ENCODE results near the gene PMEPA1.
"Not testable (repeated sequence)": the region's sequence is repeated elsewhere in the genome, so short reads cannot be mapped to it uniquely, and the experiment has no call there.

Gene PMEPA1

DNA sequence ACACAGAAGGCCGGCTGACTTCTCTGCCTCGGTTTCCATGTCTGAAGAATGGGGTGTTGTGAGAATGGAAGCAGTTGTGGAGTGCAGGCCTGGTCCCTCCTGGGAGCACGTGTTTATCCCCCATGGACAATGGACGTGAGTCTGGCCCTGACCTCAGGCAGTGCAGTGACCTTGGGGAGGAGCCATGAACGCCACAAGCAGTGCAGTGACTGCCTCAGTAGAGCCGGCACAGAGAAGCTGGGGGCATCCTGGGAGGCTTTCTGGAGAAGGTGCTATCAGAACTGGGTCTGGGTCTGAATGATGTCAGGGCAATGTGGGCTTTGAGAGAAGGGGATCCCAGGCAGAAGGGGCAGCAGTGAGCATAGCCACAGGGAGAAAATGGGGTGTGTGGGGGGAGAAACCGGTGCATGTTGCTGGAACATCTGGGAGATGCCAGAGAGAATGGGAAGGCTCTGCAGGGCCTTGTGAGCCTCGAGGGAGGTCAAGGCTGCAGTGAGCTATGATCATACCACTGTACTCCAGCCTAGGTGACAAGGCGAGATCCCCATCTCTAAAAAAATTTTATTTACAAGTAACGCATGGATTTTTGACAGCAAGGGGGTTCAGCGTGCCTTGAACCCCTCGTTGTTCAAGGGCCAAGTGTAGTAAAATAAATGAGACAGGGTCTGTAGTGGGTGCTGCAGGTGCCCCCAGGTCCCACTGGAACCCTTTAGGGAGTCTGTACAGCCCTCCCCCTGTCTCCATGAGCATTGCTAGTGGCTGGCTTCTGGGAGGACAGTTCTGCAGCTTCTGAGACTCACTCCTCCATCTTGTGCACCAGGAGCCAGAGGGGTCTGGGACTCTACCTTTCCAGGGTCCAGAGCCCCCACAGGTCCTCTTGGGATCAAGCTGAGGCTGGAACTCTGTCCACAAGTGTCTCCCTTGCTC is 62.5 kb downstream of the PMEPA1 start:
- DNase-seq: no peak

- no peak for DNase-seq
These were observed 70.9 kb downstream of the PMEPA1 start for GRCh38 chr20:57638895-57639236.

DNA sequence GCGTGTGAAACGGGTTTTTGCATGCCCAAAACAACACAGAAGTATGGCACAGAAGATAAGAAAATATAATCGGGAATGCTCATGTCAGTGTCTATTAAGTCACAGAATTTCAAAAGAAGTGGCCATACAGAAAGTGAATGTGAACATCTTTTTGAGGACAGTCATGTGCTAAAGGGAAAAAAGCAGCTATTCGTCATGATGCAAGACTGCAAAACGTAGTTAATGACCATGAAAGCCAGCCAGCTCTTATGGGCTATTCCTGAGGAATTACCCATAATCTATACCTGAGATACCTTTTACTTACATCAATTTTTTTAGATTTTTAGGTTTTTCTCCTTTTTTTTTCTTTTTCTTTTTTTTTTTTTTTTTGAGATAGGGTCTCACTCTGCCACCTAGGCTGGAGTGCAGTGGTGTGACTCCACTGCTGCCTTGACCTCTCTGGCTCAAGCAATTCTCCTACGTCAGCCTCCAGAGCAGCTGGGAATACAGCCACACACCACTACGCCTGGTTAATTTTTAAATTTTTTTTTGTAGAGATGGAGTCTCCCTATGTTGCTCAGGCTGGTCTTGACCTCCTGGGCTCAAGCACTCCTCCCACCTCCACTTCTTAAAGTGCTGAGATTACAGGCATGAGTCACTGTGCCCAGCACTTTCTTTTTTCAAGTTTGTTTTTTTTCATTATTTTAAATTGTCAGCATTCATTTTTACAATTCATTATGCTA is 71.5 kb downstream of the PMEPA1 start:
- DNase-seq: no peak

DNA sequence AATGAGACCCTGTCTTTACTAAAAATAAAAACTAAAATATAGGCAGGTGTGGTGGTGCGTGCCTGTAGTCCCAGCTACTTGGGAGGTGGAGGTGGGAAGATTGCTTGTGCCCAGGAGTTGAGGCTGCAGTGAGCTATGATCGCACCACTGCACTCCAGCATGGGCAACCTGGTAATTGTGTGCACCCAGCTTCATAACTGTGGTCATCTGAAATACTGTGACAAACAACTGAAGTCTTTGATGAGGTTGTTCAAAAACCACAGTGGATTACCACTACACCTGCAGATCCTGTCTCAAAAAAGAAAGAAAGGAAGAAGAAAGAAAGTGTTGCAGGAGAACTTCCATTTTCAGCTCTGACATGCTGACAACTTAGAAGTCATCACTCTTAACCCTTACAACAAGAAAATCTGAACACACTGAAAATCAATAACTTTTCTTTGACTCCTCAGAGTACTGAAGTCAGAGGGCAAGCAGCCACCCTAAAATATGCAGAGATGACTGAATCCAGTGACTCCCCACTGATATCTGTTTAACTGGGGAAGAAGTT is 75.8 kb downstream of the PMEPA1 start:
- no peak for DNase-seq

DNA sequence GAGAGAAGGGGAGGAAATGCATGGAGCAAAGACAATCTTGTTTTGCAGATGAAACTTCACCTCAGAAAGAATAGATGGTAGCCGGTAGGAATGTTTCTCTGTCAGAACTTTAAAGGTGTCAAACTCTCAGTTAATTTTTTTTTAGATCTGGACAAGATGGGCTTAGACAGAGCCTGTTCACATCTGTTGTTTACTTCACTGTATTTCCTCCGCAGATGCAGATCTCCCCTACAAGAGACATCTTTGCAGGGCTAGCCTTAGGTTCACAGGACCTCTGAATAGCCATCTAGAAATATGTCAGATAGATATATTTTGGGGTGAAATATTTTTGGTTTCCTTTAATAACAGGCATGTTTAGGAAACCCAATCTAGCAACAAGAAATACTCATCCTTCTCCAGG is 77.5 kb downstream of the PMEPA1 start:
- no peak for DNase-seq

GRCh38 chr20:57630061-57630460 is 79.8 kb downstream of the PMEPA1 start:
- DNase-seq: peak; percentile 41 to 47

- peak in 1 of 2 donors; percentile 30 for DNase-seq
These were observed 80.3 kb downstream of the PMEPA1 start for GRCh38 chr20:57629491-57629901.

DNA sequence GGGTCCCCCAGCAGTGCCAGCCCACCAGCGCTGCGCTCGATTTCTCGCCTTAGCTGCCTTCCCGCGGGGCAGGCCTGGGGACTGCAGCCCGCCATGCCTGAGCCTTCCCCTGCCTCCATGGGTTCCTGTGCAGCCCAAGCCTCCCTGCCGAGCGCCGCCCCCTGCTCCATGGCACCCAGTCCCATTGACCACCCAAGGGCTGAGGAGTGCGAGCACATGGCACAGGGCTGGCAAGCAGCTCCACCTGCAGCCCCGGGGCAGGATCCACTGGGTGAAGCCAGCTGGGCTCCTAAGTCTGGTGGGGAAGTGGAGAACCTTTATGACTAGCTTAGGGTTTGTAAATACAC is 80.9 kb downstream of the PMEPA1 start:
- not testable (repeated sequence) for DNase-seq

DNA sequence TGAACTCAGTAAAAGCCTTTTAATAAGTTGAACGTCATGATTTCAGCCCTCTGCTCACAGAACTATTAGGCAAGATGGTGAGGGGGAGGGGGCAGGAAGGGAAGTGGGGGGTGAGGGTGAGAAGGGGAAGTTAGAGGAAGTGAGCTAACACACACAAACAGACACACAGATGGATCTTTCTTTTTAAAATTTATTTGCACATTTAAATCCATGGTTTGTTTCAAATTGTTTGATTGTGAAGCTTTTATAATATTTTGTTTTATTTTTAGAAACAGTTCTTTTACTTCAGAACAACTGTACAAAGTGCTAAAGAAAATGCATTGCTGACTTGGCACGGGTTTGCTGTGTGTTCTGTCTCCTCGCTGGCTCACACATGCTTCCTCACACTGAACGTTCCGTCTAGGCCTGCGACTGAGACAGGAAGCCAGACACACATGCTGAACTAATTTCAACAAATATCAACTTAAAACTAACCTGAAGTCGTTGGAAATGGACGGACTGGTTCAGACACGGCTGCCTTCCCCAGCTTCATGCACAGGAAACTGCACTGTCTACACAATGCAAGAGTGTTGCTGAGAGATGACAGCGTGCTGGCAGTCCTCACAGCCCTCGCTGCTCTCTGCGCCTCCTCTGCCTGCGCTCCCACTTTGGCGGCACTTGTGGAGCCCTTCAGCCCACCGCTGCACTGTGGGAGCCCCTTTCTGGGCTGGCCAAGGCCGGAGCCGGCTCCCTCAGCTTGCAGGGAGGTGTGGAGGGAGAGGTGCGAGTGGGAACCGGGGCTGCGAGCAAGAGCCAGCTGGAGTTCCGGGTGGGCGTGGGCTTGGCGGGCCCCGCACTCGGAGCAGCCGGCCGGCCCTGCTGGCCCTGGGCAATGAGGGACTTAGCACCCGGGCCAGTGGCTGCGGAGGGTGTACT is 81.5 kb downstream of the PMEPA1 start:
- peak; percentile 41 to 56 for DNase-seq

DNA sequence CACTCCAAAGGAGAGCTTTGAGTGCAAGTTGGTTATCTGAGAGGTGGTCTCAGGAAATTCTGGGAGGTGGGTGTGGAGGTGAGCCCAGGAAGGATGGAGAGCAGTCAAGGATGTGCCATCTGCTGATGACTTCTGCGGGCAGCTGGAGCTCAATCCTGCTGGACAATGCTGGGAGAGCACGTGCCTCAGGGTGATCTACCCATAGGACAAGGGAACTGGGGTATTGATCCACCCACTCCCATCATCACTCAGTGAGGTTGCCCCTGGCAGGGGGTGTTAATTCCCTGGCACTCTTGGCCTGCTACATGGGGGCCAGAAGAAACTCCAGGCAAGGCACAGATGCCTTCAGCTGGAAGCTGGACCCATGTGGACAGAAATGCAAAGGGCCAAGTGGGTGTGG is 82.5 kb downstream of the PMEPA1 start:
- no peak for DNase-seq

GRCh38 chr20:57625978-57626377 is 83.8 kb downstream of the PMEPA1 start:
- DNase-seq: no peak

- no peak for DNase-seq
These were observed 84.4 kb downstream of the PMEPA1 start for GRCh38 chr20:57625181-57625958.

GRCh38 chr20:57624124-57624523 is 85.7 kb downstream of the PMEPA1 start:
- DNase-seq: no peak

- peak; percentile 73 to 77 for DNase-seq
These were observed 87.0 kb downstream of the PMEPA1 start for GRCh38 chr20:57622579-57623381.

- DNase-seq: no peak
These were observed 87.6 kb downstream of the PMEPA1 start for GRCh38 chr20:57622201-57622570.

DNA sequence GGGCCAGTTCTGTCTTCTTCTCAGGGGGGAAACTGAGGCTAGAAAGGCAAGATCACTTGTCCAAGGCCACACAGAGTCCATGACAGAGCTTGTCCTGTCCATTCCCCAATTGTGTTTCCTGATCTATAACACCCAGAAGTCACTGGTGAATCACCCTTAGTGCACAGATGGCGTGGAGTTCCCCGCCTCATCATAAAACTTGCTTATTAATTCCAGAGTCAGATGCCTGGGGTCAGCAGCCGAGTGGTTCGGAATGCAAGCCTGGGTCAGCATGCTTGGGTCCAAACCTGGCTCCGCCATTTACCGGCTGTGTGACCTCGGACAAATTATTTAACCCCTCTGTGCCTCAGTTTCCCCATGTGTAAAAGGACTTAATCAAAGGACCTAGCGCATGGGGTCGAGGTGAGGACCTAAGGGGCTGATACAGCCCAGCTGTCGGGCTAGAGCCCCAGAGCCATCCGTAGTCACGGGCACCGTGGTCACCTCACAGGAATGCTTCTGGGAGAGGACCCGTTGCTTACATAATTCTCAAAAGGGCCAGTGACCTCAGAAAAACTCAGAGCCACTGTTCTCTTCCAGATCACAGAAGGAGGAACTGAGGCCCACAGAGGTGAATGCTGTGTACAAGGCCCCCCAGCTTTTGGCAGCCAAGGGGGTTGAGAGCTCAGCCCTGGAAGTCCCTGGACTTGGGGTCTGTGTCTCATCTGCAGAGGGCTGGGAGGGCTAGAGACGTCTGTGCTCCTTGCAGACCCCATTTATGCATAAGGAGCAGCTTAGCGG is 88.2 kb downstream of the PMEPA1 start:
- DNase-seq: no peak

GRCh38 chr20:57620999-57621398 is 88.8 kb downstream of the PMEPA1 start:
- DNase-seq: no peak

DNA sequence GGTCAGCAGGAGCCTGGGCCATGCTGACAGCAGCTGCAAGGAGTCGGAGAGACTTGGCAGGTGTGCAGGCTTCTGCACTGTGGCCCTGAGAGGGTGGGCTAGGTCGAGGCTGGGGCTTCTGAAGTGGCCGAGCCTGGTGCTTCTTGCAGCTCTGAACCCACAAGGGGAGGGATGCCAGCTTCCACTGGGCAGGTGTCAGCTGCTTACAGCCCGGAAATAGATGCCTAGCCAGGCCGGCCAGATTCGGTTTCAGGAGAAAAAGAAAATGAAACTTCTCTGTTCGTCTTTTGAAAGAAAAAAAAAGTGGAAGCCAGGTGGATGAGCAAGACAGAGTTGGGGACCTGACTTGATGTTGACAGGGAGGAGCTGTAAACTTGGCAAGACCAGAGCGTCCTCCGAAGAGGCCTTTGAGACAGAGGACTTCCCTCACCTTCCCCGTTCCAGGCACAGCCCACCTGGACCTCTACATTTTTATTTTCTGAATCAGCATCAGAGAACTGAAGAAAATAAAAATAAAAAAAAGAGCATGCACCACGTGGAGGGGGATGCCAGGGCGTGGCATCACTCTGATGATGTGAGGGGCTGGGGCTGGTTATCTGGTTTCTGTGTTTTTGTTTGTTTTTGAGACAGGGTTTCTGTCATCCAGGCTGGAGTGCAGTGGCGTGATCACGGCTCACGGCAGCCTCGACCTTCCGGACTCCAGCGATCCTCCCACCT is 89.4 kb downstream of the PMEPA1 start, which contains the start of gene ZBP1:
Gene ZBP1 (minus strand): TSS at position 153 of the 717 bp plus-strand sequence. CDS start 131 bp downstream, at position 22.
- peak; percentile 53 to 54 for DNase-seq

- peak; percentile 58 to 62 for DNase-seq
These were observed 90.6 kb downstream of the PMEPA1 start for GRCh38 chr20:57619051-57619831.
